ENCODE measurements around the gene TRPM2.

DNA sequence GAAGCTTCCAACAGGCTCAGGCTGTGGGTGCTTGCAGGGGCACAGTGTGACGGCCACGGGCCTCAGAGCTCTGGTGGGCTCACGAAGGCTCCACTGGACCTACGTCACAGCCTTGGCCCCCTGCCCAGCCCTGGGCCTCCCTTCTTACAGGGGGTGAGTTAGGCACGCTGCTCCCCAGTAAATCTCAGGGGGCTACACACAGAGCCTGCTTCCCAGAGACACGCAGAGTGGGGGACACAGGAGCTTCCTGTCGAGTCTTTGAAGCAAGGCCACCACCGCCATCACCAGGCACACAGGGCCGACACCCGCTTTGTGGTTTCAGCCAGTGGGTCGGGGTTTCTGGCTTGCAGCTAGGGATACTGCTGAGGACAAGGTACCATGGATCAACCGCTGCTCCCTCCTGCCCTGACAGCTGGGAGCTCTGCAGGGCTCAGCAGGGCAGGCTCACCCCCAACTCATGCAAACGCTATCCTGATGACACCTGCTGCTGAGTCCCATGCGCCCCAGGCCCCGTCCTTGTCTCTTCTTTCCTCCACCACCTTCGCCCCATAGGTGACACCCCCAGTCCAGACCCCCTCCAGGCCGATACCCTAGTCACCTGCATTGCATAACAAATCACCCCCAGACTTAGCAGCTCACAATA lies 8.8 kb upstream of the TRPM2 start:
- TF ChIP-seq, protein P1, sequence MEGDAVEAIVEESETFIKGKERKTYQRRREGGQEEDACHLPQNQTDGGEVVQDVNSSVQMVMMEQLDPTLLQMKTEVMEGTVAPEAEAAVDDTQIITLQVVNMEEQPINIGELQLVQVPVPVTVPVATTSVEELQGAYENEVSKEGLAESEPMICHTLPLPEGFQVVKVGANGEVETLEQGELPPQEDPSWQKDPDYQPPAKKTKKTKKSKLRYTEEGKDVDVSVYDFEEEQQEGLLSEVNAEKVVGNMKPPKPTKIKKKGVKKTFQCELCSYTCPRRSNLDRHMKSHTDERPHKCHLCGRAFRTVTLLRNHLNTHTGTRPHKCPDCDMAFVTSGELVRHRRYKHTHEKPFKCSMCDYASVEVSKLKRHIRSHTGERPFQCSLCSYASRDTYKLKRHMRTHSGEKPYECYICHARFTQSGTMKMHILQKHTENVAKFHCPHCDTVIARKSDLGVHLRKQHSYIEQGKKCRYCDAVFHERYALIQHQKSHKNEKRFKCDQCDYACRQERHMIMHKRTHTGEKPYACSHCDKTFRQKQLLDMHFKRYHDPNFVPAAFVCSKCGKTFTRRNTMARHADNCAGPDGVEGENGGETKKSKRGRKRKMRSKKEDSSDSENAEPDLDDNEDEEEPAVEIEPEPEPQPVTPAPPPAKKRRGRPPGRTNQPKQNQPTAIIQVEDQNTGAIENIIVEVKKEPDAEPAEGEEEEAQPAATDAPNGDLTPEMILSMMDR (conservative IDR thresholded peaks at IDR 0.05; ENCODE audit: low read depth, low read length): no peak
- no peak for TF ChIP-seq RFX5 (IDR thresholded peaks at IDR 0.05; ENCODE audit: low read depth, low read length)
- TF ChIP-seq POLR2A (IDR thresholded peaks at IDR 0.05; ENCODE audit: low read depth, low read length): no peak
- no peak for TF ChIP-seq SMC3 (IDR thresholded peaks at IDR 0.05; ENCODE audit: low read depth, low read length)
- TF ChIP-seq, protein P2, sequence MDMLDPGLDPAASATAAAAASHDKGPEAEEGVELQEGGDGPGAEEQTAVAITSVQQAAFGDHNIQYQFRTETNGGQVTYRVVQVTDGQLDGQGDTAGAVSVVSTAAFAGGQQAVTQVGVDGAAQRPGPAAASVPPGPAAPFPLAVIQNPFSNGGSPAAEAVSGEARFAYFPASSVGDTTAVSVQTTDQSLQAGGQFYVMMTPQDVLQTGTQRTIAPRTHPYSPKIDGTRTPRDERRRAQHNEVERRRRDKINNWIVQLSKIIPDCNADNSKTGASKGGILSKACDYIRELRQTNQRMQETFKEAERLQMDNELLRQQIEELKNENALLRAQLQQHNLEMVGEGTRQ (IDR thresholded peaks at IDR 0.05; ENCODE audit: low read depth, low read length): no peak
- TF ChIP-seq MXI1 (IDR thresholded peaks at IDR 0.05; ENCODE audit: borderline replicate concordance, low read depth, low read length): no peak
- no peak for TF ChIP-seq MAFK (IDR thresholded peaks at IDR 0.05; ENCODE audit: low read depth, low read length)
- TF ChIP-seq CEBPB (IDR thresholded peaks at IDR 0.05; ENCODE audit: low read depth, low read length): no peak
- no peak for TF ChIP-seq RCOR1 (IDR thresholded peaks at IDR 0.05; ENCODE audit: insufficient replicate concordance, low read length)
- no peak for TF ChIP-seq FOS (IDR thresholded peaks at IDR 0.05; ENCODE audit: low read depth, low read length)
- no peak for TF ChIP-seq CHD1 (IDR thresholded peaks at IDR 0.05; ENCODE audit: low read depth, low read length)
- no peak for TF ChIP-seq RAD21 (IDR thresholded peaks at IDR 0.05; ENCODE audit: low read length)

All from IMR-90 (cell line).